K562 treated with DMSO at 1 percent for 4 hours (cell line): ENCODE measurements around the gene SATB2. TPM values are rescaled to one million over a fixed set of nuclear protein-coding genes. Genes with fewer than 3 reads are reported as not detected.

Experiments used
- total RNA-seq: library from RNA; unstranded; fragments of 300-600 nt; gene quantifications from 2 replicates; pipeline ENCODE4 v1.2.3, GENCODE V29; 2022; ENCODE audit not compliant: insufficient read depth

The SATB2 gene
- total RNA-seq = 7.0 and 8.8 TPM in 2 replicates

GRCh38 chr2:199457147-199458008 is at the start of gene SATB2:
Gene SATB2 (minus strand): TSS chr2:199457939. CDS start chr2:199456037, 1,902 bp downstream.

